NCI-H2196 (cell line): Measurements from ENCODE around the gene TMEM187.
A peak's percentile ranks its signal among the peaks of the same experiment; 100 is the strongest.

Experiments
- DNase-seq: peaks from one replicate; lab custom pipeline; 2025; ENCODE audit not compliant: unreplicated experiment; lab: John Stamatoyannopoulos, UW

The TMEM187 gene

GRCh38 chrX:153995504-153995903, 22.9 kb downstream of the TMEM187 start:
- DNase-seq = no peak

GRCh38 chrX:153999359-154000037, 26.9 kb downstream of the TMEM187 start:
- DNase-seq = no peak

- no peak for DNase-seq
Observed at GRCh38 chrX:154000051-154000450, 27.5 kb downstream of the TMEM187 start.

GRCh38 chrX:154002215-154002719, 29.7 kb downstream of the TMEM187 start:
- DNase-seq = peak; percentile 37

GRCh38 chrX:154004315-154004714, 31.8 kb downstream of the TMEM187 start:
- DNase-seq = no peak

GRCh38 chrX:154006947-154007346, 34.4 kb downstream of the TMEM187 start:
- no peak for DNase-seq

- DNase-seq = no peak
Observed at GRCh38 chrX:154008521-154008920, 36.0 kb downstream of the TMEM187 start.

- DNase-seq = no peak
Observed at GRCh38 chrX:154010330-154011087, 38.0 kb downstream of the TMEM187 start.

- DNase-seq = no peak
Observed at GRCh38 chrX:154011376-154012335, 39.1 kb downstream of the TMEM187 start.

GRCh38 chrX:154012336-154012991, 39.9 kb downstream of the TMEM187 start:
- DNase-seq = no peak

GRCh38 chrX:154013001-154013421, 40.5 kb downstream of the TMEM187 start:
- no peak for DNase-seq

GRCh38 chrX:154013614-154014360, 41.2 kb downstream of the TMEM187 start:
- DNase-seq = peak; percentile 7

GRCh38 chrX:154014429-154015380, 42.2 kb downstream of the TMEM187 start:
- no peak for DNase-seq

GRCh38 chrX:154015581-154016264, 43.2 kb downstream of the TMEM187 start:
- no peak for DNase-seq

- DNase-seq = no peak
Observed at GRCh38 chrX:154016366-154017076, 44.0 kb downstream of the TMEM187 start.

- DNase-seq = no peak
Observed at GRCh38 chrX:154017766-154018517, 45.4 kb downstream of the TMEM187 start.

GRCh38 chrX:154018518-154019060, 46.0 kb downstream of the TMEM187 start:
- no peak for DNase-seq
